Measurements from ENCODE around the gene S100A13.

Gene S100A13

DNA sequence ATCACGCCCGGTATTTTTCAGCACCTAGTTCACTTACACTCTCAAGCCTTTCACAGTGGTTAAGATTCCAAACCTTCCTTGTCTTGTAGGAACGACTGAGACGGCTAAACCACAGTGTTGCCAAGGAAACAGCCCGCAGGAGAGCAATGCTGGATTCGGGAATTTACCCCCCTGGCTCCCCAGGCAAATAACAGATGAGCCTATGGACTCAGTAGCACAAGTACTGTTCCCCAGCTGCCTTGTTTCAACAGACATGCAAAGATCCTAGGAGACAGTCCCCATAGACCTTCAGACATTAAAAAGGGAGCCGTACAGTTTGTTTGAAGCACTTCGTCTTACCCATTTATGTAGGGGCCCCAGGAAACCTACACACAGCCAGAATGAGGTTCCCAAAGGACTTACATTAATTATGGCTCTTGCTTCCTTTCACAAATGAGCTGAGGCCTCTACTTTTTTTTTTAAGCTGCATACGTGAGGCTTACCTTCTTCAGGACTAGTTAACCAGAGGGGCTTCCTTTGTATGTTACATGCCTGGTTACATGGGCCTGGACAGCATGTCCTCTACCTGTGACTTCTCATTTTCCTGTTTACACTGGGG is 33.9 kb upstream of the S100A13 start:
- Histone ChIP-seq H3K36me3 (ENCODE audit: control insufficient read depth, insufficient read depth, low read length, severe bottlenecking) (peaks cover 57% of the 10 kb centered on the region), H3K4me1 (ENCODE audit: control insufficient read depth, insufficient read depth, low read length) (peaks cover 40% of the 10 kb centered on the region), H3K9ac (ENCODE audit: low read length) (peak overlapping the region; percentile 41), H3K9me3 (ENCODE audit: control insufficient read depth, low read length) (no peaks in the 10 kb centered on the region), H3K4me3 (ENCODE audit: low read length) (no peak overlapping the region), H3K27me3 (replicated peaks; ENCODE audit: control insufficient read depth, insufficient read depth, low read length) (no peaks in the 10 kb centered on the region)
- DNase-seq (ENCODE audit: low read depth): no peak

GRCh38 chr1:153659656-153660055 is 32.4 kb upstream of the S100A13 start:
- Histone ChIP-seq H3K27me3 (replicated peaks; ENCODE audit: control insufficient read depth, insufficient read depth, low read length) (no peaks in the 10 kb centered on the region), H3K4me1 (ENCODE audit: control insufficient read depth, insufficient read depth, low read length) (peaks cover 40% of the 10 kb centered on the region), H3K9ac (ENCODE audit: low read length) (peak overlapping the region; percentile 95), H3K4me3 (ENCODE audit: low read length) (peak overlapping the region; percentile 99), H3K36me3 (ENCODE audit: control insufficient read depth, insufficient read depth, low read length, severe bottlenecking) (peaks cover 41% of the 10 kb centered on the region), H3K9me3 (ENCODE audit: control insufficient read depth, low read length) (no peaks in the 10 kb centered on the region)
- no peak for DNase-seq (ENCODE audit: low read depth)

GRCh38 chr1:153659175-153659534 is 31.9 kb upstream of the S100A13 start:
- Histone ChIP-seq H3K36me3 (ENCODE audit: control insufficient read depth, insufficient read depth, low read length, severe bottlenecking) (peaks cover 36% of the 10 kb centered on the region), H3K4me1 (ENCODE audit: control insufficient read depth, insufficient read depth, low read length) (peaks cover 40% of the 10 kb centered on the region), H3K4me3 (ENCODE audit: low read length) (peak overlapping the region; percentile 99), H3K9ac (ENCODE audit: low read length) (peak overlapping the region; percentile 95), H3K27me3 (replicated peaks; ENCODE audit: control insufficient read depth, insufficient read depth, low read length) (no peaks in the 10 kb centered on the region), H3K9me3 (ENCODE audit: control insufficient read depth, low read length) (no peaks in the 10 kb centered on the region)
- no peak for DNase-seq (ENCODE audit: low read depth)

- Histone ChIP-seq H3K9me3 (ENCODE audit: control insufficient read depth, low read length) (no peaks in the 10 kb centered on the region), H3K27me3 (replicated peaks; ENCODE audit: control insufficient read depth, insufficient read depth, low read length) (no peaks in the 10 kb centered on the region), H3K4me1 (ENCODE audit: control insufficient read depth, insufficient read depth, low read length) (peaks cover 36% of the 10 kb centered on the region), H3K4me3 (ENCODE audit: low read length) (peak within 1 kb of the TSS; percentile 99), H3K36me3 (ENCODE audit: control insufficient read depth, insufficient read depth, low read length, severe bottlenecking) (peaks cover 30% of the 10 kb centered on the region), H3K9ac (ENCODE audit: low read length) (peak within 1 kb of the TSS; percentile 95)
- peak; percentile 95 for DNase-seq (ENCODE audit: low read depth)
Observed at GRCh38 chr1:153658400-153659174, 31.3 kb upstream of the S100A13 start, which contains the start of gene SNAPIN. Gene SNAPIN (plus strand): TSS chr1:153658703. CDS start chr1:153658744, 41 bp downstream.

DNA sequence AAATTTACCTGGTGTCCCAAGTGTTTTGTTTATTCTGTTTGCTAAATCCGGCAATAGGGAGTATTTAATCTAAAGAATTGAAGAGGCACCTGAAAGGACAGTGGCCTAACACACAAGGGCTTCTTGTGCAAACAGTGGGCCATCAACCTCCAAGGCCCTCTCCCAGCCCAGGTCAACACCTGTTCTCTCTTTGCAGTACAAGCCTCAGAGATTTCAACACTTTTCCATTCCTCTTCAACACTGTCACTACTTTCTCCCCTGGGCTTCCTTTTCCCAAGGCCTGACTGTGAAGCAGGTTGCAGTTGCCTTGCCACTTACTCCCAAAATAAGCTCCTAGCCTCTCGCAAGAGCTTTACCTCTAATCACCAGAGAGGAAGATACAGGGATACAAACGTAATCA is 28.0 kb upstream of the S100A13 start:
- Histone ChIP-seq H3K4me1 (ENCODE audit: control insufficient read depth, insufficient read depth, low read length) (peaks cover 25% of the 10 kb centered on the region), H3K9me3 (ENCODE audit: control insufficient read depth, low read length) (no peaks in the 10 kb centered on the region), H3K36me3 (ENCODE audit: control insufficient read depth, insufficient read depth, low read length, severe bottlenecking) (no peaks in the 10 kb centered on the region)

DNA sequence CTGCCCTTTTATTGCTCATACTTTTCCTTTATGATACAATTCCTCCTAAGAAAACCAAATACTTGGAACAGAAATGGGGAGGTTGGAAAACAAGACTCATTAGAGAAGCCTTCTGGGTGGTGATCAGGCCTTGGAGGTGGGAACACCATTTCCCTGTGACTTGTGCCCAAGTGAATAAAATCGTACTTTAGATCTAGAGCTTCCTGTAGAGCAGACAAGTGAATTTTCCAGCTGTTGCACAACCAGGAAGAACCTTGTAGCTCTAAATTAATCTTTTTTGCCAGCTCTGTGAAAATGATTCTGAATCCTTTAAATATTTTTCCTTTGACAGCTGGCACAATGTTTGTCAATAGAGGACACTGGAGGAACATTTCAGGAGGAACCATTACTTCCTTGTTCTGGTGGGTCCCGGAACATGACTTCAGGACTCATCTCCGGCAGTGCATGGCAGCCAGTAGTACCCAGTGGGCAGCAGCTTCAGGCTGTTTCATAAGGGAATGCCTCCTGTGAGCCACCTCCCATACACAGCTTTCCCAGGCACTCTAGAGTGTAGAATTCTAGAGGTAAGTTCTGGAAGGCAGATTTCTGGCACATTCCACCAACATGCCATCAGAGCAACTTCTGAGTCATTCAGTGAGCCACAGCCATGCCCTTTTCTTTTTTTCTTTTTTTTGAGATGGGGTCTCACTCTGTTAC is 25.6 kb upstream of the S100A13 start:
- peak overlapping the region; percentile 14 for H3K9ac ChIP-seq (ENCODE audit: low read length)
- no peaks in the 10 kb centered on the region for H3K27me3 ChIP-seq (replicated peaks; ENCODE audit: control insufficient read depth, insufficient read depth, low read length)
- no peaks in the 10 kb centered on the region for H3K9me3 ChIP-seq (ENCODE audit: control insufficient read depth, low read length)
- DNase-seq (ENCODE audit: low read depth): peak; percentile 48
- peaks cover 17% of the 10 kb centered on the region for H3K4me1 ChIP-seq (ENCODE audit: control insufficient read depth, insufficient read depth, low read length)
- no peaks in the 10 kb centered on the region for H3K36me3 ChIP-seq (ENCODE audit: control insufficient read depth, insufficient read depth, low read length, severe bottlenecking)
- no peak overlapping the region for H3K4me3 ChIP-seq (ENCODE audit: low read length)

More for the DNA sequence above, 28.0 kb upstream of the S100A13 start:
- DNase-seq (ENCODE audit: low read depth): no peak
- Histone ChIP-seq H3K9ac (ENCODE audit: low read length) (no peak overlapping the region), H3K27me3 (replicated peaks; ENCODE audit: control insufficient read depth, insufficient read depth, low read length) (no peaks in the 10 kb centered on the region), H3K4me3 (ENCODE audit: low read length) (no peak overlapping the region)

DNA sequence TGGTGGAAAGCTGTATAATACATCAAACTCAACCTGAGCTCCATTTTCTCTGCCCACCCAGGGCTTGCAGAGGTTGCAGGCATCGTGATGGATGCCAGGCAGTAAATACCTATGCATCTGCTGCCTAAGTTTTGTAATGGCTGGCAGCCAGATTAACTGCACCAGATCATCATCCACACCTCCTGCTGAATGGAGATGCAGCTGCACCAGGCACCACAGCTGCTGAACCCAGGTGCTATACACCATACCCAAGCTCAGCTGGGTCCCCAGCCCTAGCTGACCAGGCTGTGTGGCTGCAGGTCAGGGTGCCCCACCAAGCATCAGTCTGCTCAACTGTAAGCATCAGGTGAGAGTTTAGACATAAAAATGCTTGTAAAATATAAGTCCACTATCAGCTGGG is 24.5 kb upstream of the S100A13 start:
- H3K4me3 ChIP-seq (ENCODE audit: low read length): no peak overlapping the region
- no peak for DNase-seq (ENCODE audit: low read depth)
- H3K36me3 ChIP-seq (ENCODE audit: control insufficient read depth, insufficient read depth, low read length, severe bottlenecking): no peaks in the 10 kb centered on the region
- H3K9me3 ChIP-seq (ENCODE audit: control insufficient read depth, low read length): no peaks in the 10 kb centered on the region
- H3K27me3 ChIP-seq (replicated peaks; ENCODE audit: control insufficient read depth, insufficient read depth, low read length): no peaks in the 10 kb centered on the region
- peaks cover 26% of the 10 kb centered on the region for H3K4me1 ChIP-seq (ENCODE audit: control insufficient read depth, insufficient read depth, low read length)
- no peak overlapping the region for H3K9ac ChIP-seq (ENCODE audit: low read length)

- no peak overlapping the region for H3K9ac ChIP-seq (ENCODE audit: low read length)
- DNase-seq (ENCODE audit: low read depth): no peak
- no peak overlapping the region for H3K4me3 ChIP-seq (ENCODE audit: low read length)
- H3K27me3 ChIP-seq (replicated peaks; ENCODE audit: control insufficient read depth, insufficient read depth, low read length): no peaks in the 10 kb centered on the region
- H3K4me1 ChIP-seq (ENCODE audit: control insufficient read depth, insufficient read depth, low read length): peaks cover 35% of the 10 kb centered on the region
- H3K36me3 ChIP-seq (ENCODE audit: control insufficient read depth, insufficient read depth, low read length, severe bottlenecking): peaks cover 17% of the 10 kb centered on the region
- H3K9me3 ChIP-seq (ENCODE audit: control insufficient read depth, low read length): no peaks in the 10 kb centered on the region
Observed at GRCh38 chr1:153649863-153650235, 22.5 kb upstream of the S100A13 start.

- peaks cover 22% of the 10 kb centered on the region for H3K36me3 ChIP-seq (ENCODE audit: control insufficient read depth, insufficient read depth, low read length, severe bottlenecking)
- H3K27me3 ChIP-seq (replicated peaks; ENCODE audit: control insufficient read depth, insufficient read depth, low read length): no peaks in the 10 kb centered on the region
- no peak overlapping the region for H3K4me3 ChIP-seq (ENCODE audit: low read length)
- H3K4me1 ChIP-seq (ENCODE audit: control insufficient read depth, insufficient read depth, low read length): peaks cover 38% of the 10 kb centered on the region
- no peak for DNase-seq (ENCODE audit: low read depth)
- H3K9me3 ChIP-seq (ENCODE audit: control insufficient read depth, low read length): no peaks in the 10 kb centered on the region
- H3K9ac ChIP-seq (ENCODE audit: low read length): no peak overlapping the region
Observed at GRCh38 chr1:153649137-153649862, 22.0 kb upstream of the S100A13 start.

DNA sequence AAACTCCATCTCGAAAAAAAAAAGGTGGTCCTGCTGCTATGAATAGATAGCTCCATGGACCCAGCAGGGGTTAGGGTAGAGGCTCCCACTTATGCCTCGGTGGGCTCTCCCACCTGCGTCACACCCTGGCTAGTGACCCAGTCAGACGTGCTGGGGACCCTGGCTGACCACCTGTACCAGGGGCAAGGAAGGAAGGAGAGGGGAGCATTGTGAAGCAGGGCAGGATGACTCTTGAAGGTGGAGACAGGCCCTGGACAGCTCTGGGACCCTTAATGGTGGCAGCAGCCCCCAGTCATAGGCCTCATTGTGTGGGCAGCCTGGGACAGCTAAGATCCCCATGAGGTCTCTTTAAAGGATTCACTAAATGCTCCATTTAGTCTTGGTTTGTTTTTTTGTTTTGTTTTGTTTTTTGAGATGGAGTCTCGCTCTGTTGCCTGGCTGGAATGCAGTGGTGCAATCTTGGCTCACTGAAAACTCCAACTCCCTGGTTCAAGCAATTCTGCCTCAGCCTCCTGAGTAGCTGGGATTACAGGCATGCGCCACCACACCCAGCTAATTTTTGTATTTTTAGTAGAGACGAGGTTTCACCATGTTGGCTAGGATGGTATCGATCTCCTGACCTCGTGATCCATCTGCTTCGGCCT is 20.8 kb upstream of the S100A13 start:
- Histone ChIP-seq H3K4me3 (ENCODE audit: low read length) (no peak overlapping the region), H3K36me3 (ENCODE audit: control insufficient read depth, insufficient read depth, low read length, severe bottlenecking) (peaks cover 34% of the 10 kb centered on the region), H3K27me3 (replicated peaks; ENCODE audit: control insufficient read depth, insufficient read depth, low read length) (no peaks in the 10 kb centered on the region), H3K9ac (ENCODE audit: low read length) (no peak overlapping the region), H3K4me1 (ENCODE audit: control insufficient read depth, insufficient read depth, low read length) (peaks cover 43% of the 10 kb centered on the region), H3K9me3 (ENCODE audit: control insufficient read depth, low read length) (no peaks in the 10 kb centered on the region)
- peak; percentile 65 for DNase-seq (ENCODE audit: low read depth)

Measured in adipocyte (in vitro differentiated cells).